Measurements from ENCODE around the gene KRIT1.

Gene KRIT1

GRCh38 chr7:92230547-92230946 lies 15.2 kb downstream of the KRIT1 start:
- Histone ChIP-seq H3K27me3 (ENCODE audit: control insufficient read depth in 3 of 3, insufficient read depth in 3 of 3, low read depth in 1 of 3, low read length in 3 of 3) (no peaks in the 10 kb centered on the region), H2AFZ (ENCODE audit: low read length) (no peak overlapping the region), H2BK5ac (ENCODE audit: low read length) (no peak overlapping the region), H4K91ac (ENCODE audit: low read depth, low read length, poor library complexity) (no peak overlapping the region), H3K9ac (ENCODE audit: low read depth, low read length, poor library complexity) (no peak overlapping the region), H3K14ac (ENCODE audit: low read length) (no peak overlapping the region), H3K36me3 (replicated peaks in 1 of 2; ENCODE audit: control insufficient read depth in 2 of 2, insufficient read depth in 2 of 2, low read length in 2 of 2) (peaks cover 9 to 93% of the 10 kb centered on the region in 2 donors), H4K8ac (ENCODE audit: low read depth, low read length) (no peak overlapping the region), H3K79me1 (ENCODE audit: low read depth, low read length) (no peaks in the 10 kb centered on the region), H2BK15ac (ENCODE audit: low read length) (no peak overlapping the region), H3K23ac (ENCODE audit: low read depth, low read length, poor library complexity) (no peak overlapping the region), H2AK5ac (ENCODE audit: low read depth, low read length) (no peak overlapping the region), H3K9me3 (replicated peaks in 1 of 2; ENCODE audit: control insufficient read depth in 2 of 2, insufficient read depth in 1 of 2, low read depth in 1 of 2, low read length in 2 of 2) (peaks cover 0 to 18% of the 10 kb centered on the region in 2 donors), H3K4me2 (ENCODE audit: insufficient read depth, low read length, poor library complexity, severe bottlenecking) (no peak overlapping the region), H3K4me3 (ENCODE audit: low read length in 2 of 2) (no peak overlapping the region), H3K18ac (ENCODE audit: low read length) (no peak overlapping the region), H2BK120ac (ENCODE audit: low read depth, low read length) (no peak overlapping the region), H3K4ac (ENCODE audit: low read length) (no peak overlapping the region), H2BK12ac (ENCODE audit: low read length) (no peak overlapping the region), H3K27ac (replicated peaks; ENCODE audit: low read length) (no peak overlapping the region), H3K4me1 (ENCODE audit: control insufficient read depth in 2 of 2, insufficient read depth in 1 of 2, low read depth in 1 of 2, low read length in 2 of 2) (no peaks in the 10 kb centered on the region)
- DNase-seq (ENCODE audit: low spot score): no peak
- 100% methylated on average over 1 of the region's 2 CpGs; no CpG with 5 or more reads in 1 of the 2 donors for WGBS, 2 donors (ENCODE audit: extremely low coverage in 2 of 2, insufficient read length in 2 of 2, insufficient replicate concordance in 1 of 2)

DNA sequence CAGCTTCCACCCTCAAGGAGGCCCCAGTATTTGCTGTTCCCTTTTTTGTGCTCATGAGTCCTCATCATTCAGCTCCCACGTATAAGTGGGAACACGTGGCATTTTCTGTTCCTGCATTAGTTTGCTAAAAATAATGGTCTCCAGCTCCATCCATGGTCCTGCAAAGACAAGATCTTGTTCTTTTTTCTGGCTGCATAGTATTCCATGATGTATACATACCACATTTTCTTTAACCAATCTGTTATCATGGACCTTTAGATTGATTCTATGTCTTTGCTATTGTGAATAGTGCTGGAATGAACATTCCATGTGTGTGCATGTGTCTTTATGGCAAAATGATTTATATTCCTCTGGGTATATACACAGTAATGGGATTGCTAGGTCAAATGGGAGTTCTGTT lies 17.0 kb downstream of the KRIT1 start:
- Histone ChIP-seq H2BK12ac (ENCODE audit: low read length) (no peak overlapping the region), H3K79me1 (ENCODE audit: low read depth, low read length) (no peaks in the 10 kb centered on the region), H3K18ac (ENCODE audit: low read length) (no peak overlapping the region), H3K4me3 (ENCODE audit: low read length in 2 of 2) (no peak overlapping the region), H3K27ac (replicated peaks; ENCODE audit: low read length) (no peak overlapping the region), H3K9ac (ENCODE audit: low read depth, low read length, poor library complexity) (no peak overlapping the region), H3K4me2 (ENCODE audit: insufficient read depth, low read length, poor library complexity, severe bottlenecking) (no peak overlapping the region), H2BK5ac (ENCODE audit: low read length) (no peak overlapping the region), H3K23ac (ENCODE audit: low read depth, low read length, poor library complexity) (no peak overlapping the region), H2BK15ac (ENCODE audit: low read length) (no peak overlapping the region), H3K14ac (ENCODE audit: low read length) (no peak overlapping the region), H3K9me3 (replicated peaks in 1 of 2; ENCODE audit: control insufficient read depth in 2 of 2, insufficient read depth in 1 of 2, low read depth in 1 of 2, low read length in 2 of 2) (peaks cover 0 to 14% of the 10 kb centered on the region in 2 donors), H4K8ac (ENCODE audit: low read depth, low read length) (no peak overlapping the region), H3K36me3 (replicated peaks in 1 of 2; ENCODE audit: control insufficient read depth in 2 of 2, insufficient read depth in 2 of 2, low read length in 2 of 2) (peaks cover 5 to 93% of the 10 kb centered on the region in 2 donors), H4K91ac (ENCODE audit: low read depth, low read length, poor library complexity) (no peak overlapping the region), H3K4ac (ENCODE audit: low read length) (no peak overlapping the region), H3K27me3 (ENCODE audit: control insufficient read depth in 3 of 3, insufficient read depth in 3 of 3, low read depth in 1 of 3, low read length in 3 of 3) (no peaks in the 10 kb centered on the region), H2AK5ac (ENCODE audit: low read depth, low read length) (no peak overlapping the region), H2AFZ (ENCODE audit: low read length) (no peak overlapping the region), H2BK120ac (ENCODE audit: low read depth, low read length) (no peak overlapping the region), H3K4me1 (ENCODE audit: control insufficient read depth in 2 of 2, insufficient read depth in 1 of 2, low read depth in 1 of 2, low read length in 2 of 2) (no peaks in the 10 kb centered on the region)
- DNase-seq (ENCODE audit: low spot score): no peak
- WGBS, 2 donors (ENCODE audit: extremely low coverage in 2 of 2, insufficient read length in 2 of 2, insufficient replicate concordance in 1 of 2): no CpG with 5 or more reads among the region's 2 CpGs

- no peak overlapping the region for H2AFZ ChIP-seq (ENCODE audit: low read length)
- no peak overlapping the region for H3K27ac ChIP-seq (replicated peaks; ENCODE audit: low read length)
- H2BK5ac ChIP-seq (ENCODE audit: low read length): no peak overlapping the region
- no peak overlapping the region for H4K91ac ChIP-seq (ENCODE audit: low read depth, low read length, poor library complexity)
- H3K4me3 ChIP-seq (ENCODE audit: low read length in 2 of 2): no peak overlapping the region
- no CpG with 5 or more reads among the region's 2 CpGs for WGBS, 2 donors (ENCODE audit: extremely low coverage in 2 of 2, insufficient read length in 2 of 2, insufficient replicate concordance in 1 of 2)
- no peak overlapping the region for H2BK15ac ChIP-seq (ENCODE audit: low read length)
- no peaks in the 10 kb centered on the region for H3K4me1 ChIP-seq (ENCODE audit: control insufficient read depth in 2 of 2, insufficient read depth in 1 of 2, low read depth in 1 of 2, low read length in 2 of 2)
- no peak overlapping the region for H2BK12ac ChIP-seq (ENCODE audit: low read length)
- no peak overlapping the region for H3K23ac ChIP-seq (ENCODE audit: low read depth, low read length, poor library complexity)
- H3K27me3 ChIP-seq (ENCODE audit: control insufficient read depth in 3 of 3, insufficient read depth in 3 of 3, low read depth in 1 of 3, low read length in 3 of 3): no peaks in the 10 kb centered on the region
- H3K79me1 ChIP-seq (ENCODE audit: low read depth, low read length): no peaks in the 10 kb centered on the region
- no peak overlapping the region for H2BK120ac ChIP-seq (ENCODE audit: low read depth, low read length)
- no peak overlapping the region for H3K4me2 ChIP-seq (ENCODE audit: insufficient read depth, low read length, poor library complexity, severe bottlenecking)
- no peak for DNase-seq (ENCODE audit: low spot score)
- peaks cover 0 to 14% of the 10 kb centered on the region in 2 donors for H3K9me3 ChIP-seq (replicated peaks in 1 of 2; ENCODE audit: control insufficient read depth in 2 of 2, insufficient read depth in 1 of 2, low read depth in 1 of 2, low read length in 2 of 2)
- no peak overlapping the region for H3K18ac ChIP-seq (ENCODE audit: low read length)
- no peak overlapping the region for H2AK5ac ChIP-seq (ENCODE audit: low read depth, low read length)
- no peak overlapping the region for H3K9ac ChIP-seq (ENCODE audit: low read depth, low read length, poor library complexity)
- H3K36me3 ChIP-seq (replicated peaks in 1 of 2; ENCODE audit: control insufficient read depth in 2 of 2, insufficient read depth in 2 of 2, low read length in 2 of 2): peaks cover 4 to 92% of the 10 kb centered on the region in 2 donors
- H3K4ac ChIP-seq (ENCODE audit: low read length): no peak overlapping the region
- no peak overlapping the region for H3K14ac ChIP-seq (ENCODE audit: low read length)
- no peak overlapping the region for H4K8ac ChIP-seq (ENCODE audit: low read depth, low read length)
Measured at GRCh38 chr7:92228100-92228499, 17.6 kb downstream of the KRIT1 start.

DNA sequence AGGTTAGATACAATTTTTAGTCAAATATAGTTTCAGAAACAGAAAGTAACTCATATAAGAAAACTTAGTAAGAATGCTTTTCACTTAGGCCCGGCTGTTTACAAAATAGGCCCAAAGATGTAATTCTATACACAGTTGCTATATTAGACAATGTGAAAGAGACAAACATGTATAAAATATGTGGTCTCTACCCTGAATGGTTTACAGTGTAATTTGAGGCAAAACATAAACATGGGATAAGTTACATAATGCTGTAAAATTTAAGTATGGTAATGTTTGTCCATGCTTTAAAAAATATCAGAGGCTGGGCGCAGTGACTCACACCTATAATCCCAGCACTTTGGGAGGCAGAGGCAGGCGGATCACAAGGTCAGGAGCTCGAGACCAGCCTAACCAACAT lies 18.7 kb downstream of the KRIT1 start:
- Histone ChIP-seq H2BK12ac (ENCODE audit: low read length) (no peak overlapping the region), H3K23ac (ENCODE audit: low read depth, low read length, poor library complexity) (no peak overlapping the region), H3K14ac (ENCODE audit: low read length) (no peak overlapping the region), H3K18ac (ENCODE audit: low read length) (no peak overlapping the region), H3K27me3 (ENCODE audit: control insufficient read depth in 3 of 3, insufficient read depth in 3 of 3, low read depth in 1 of 3, low read length in 3 of 3) (no peaks in the 10 kb centered on the region), H2BK120ac (ENCODE audit: low read depth, low read length) (no peak overlapping the region), H3K36me3 (replicated peaks in 1 of 2; ENCODE audit: control insufficient read depth in 2 of 2, insufficient read depth in 2 of 2, low read length in 2 of 2) (peaks cover 4 to 91% of the 10 kb centered on the region in 2 donors), H2BK15ac (ENCODE audit: low read length) (no peak overlapping the region), H3K4ac (ENCODE audit: low read length) (no peak overlapping the region), H4K8ac (ENCODE audit: low read depth, low read length) (no peak overlapping the region), H2BK5ac (ENCODE audit: low read length) (no peak overlapping the region), H3K4me3 (ENCODE audit: low read length in 2 of 2) (no peak overlapping the region), H3K79me1 (ENCODE audit: low read depth, low read length) (no peaks in the 10 kb centered on the region), H4K91ac (ENCODE audit: low read depth, low read length, poor library complexity) (no peak overlapping the region), H3K27ac (replicated peaks; ENCODE audit: low read length) (no peak overlapping the region), H3K4me1 (ENCODE audit: control insufficient read depth in 2 of 2, insufficient read depth in 1 of 2, low read depth in 1 of 2, low read length in 2 of 2) (no peaks in the 10 kb centered on the region), H3K4me2 (ENCODE audit: insufficient read depth, low read length, poor library complexity, severe bottlenecking) (no peak overlapping the region), H2AFZ (ENCODE audit: low read length) (no peak overlapping the region), H3K9ac (ENCODE audit: low read depth, low read length, poor library complexity) (no peak overlapping the region), H3K9me3 (replicated peaks in 1 of 2; ENCODE audit: control insufficient read depth in 2 of 2, insufficient read depth in 1 of 2, low read depth in 1 of 2, low read length in 2 of 2) (peaks cover 0 to 14% of the 10 kb centered on the region in 2 donors), H2AK5ac (ENCODE audit: low read depth, low read length) (no peak overlapping the region)
- WGBS, 2 donors (ENCODE audit: extremely low coverage in 2 of 2, insufficient read length in 2 of 2, insufficient replicate concordance in 1 of 2): no CpG with 5 or more reads among the region's 4 CpGs
- DNase-seq (ENCODE audit: low spot score): no peak
